Hippocampal formation (tissue), 2 donors: Measurements from ENCODE around the gene REEP1.

ENCODE experiments used
- DNase-seq, 2 donors: peaks; one replicate each; lab custom pipeline; 2025; lab: John Stamatoyannopoulos, UW

Gene REEP1, protein sequence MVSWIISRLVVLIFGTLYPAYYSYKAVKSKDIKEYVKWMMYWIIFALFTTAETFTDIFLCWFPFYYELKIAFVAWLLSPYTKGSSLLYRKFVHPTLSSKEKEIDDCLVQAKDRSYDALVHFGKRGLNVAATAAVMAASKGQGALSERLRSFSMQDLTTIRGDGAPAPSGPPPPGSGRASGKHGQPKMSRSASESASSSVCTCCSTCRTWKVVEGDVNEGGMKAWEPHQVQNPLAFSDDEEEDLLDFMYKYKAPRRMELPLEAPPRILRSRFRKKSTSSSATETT

DNA sequence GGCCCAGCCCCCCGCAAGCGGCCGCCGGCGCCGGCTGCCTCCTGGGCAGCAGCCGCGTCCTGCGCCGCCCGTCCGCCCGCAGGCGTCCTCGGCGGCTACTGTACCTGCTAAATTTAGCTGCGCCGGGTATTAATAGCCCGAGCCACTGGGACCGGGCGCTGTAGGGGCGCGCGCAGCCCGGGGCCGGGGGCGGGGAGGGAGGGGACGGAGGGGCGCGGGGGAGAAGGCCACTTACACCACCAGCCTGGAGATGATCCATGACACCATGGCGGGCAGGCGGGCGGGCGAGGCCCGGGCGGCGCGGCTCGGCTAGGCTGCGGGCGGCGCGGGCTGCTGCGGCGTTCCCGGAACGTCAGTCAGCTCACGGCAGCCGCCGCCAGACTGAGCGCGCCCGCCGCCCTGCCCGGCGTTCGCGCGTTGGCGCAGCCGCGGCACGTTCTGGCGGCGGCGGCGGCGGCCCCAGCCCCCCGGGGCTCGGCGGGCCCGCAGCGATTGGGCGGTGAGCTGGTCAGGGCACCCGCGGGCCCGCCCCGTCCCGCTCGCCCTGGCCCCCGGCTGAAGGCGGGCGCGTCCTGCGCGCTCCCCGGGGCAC is at the start of gene REEP1:
TSS of gene REEP1 (minus strand) at position 383 of the 592 bp plus-strand sequence. CDS start at position 267, 116 bp downstream.
- no peak for DNase-seq

DNA sequence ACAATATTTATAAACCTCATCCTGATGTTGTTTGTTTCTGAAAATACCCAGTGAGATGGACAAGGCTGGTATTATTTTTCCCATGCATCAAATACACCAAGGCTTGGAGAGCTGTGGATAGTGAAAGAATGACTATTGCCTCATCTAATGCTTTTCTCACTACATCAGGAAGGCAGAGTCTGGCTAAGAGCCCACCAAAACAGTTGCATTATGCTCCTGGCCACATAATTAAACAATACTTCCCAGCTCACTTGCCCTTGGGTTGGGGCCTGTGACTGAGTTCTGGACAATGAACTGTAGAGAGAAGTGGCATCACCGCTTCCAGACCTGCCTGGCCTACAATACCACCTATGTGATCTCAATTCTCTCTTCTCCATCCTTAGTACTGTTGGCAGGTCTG is 46.4 kb upstream of the REEP1 start:
- no peak for DNase-seq

DNA sequence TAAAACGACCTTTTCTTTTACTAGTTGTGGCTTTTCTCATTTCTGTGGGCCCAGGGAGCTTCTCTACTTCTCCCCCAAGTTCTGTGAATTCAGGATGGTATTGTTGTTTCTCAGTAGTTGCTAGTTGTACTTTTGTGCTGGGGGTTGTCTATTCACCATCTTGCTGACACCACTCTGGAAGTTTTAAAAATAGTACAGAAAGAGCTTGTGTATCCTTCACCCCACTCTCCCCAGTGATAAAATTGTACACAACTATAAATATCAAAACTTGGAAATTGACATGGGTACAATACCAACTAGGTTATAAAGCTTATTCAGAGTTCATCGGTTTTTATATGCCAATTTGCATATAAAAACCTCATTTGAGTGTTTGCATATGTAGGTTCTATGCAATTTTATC is 45.3 kb upstream of the REEP1 start:
- DNase-seq: no peak

DNA sequence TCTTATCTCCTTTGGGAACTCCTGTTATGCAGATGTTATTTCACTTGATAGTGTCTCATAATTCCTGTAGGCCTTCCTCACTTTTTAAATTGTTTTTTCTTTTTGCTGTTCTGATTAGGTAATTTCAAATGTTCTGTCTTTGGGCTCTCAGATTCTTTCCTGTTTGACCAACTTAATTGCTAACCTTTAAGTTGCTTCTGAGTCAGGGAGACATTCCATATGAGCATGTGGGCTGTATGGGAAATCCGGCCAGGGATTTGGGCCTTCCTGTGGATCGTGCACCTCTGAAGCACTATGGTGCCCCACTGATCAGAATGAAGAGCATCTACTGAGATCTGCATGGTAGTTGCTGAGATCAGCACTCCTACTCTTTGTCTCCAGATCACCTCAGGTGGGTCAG is 44.7 kb upstream of the REEP1 start:
- no peak for DNase-seq

DNA sequence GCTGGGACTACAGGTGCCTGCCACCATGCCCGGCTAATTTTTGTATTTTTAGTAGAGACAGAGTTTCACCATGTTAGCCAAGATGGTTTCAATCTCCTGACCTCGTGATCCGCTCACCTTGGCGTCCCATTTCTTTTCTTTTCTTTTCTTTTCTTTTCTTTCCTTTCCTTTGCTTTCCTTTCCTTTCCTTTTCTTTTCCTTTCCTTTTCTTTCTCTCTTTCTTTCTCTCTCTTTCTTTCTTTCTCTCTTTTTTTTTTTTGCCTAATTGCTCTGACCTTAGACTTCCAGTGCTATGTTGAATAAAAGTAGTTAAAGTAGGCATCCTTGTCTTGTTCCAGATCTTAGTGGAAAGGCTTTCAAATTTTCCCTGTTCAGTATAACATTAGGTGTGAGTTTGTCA is 41.0 kb upstream of the REEP1 start:
- no peak for DNase-seq

DNA sequence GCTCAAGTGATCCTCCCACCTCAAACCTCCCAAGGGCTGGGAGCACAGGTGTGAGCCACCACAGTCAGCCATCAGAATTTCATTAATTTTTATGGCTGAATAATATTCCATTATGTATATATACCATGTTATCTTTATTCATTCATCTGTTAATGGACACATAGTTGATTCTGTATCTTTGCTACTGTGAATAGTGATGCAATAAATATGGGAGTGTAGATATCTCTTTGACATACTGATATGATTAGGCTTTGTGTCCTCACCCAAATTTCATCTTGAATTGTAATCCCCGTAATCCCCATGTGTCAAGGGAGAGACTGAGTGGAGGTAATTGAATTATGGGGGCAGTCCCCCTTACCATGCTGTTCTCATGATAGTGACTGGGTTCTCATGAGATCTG is 38.2 kb upstream of the REEP1 start:
- no peak for DNase-seq

DNA sequence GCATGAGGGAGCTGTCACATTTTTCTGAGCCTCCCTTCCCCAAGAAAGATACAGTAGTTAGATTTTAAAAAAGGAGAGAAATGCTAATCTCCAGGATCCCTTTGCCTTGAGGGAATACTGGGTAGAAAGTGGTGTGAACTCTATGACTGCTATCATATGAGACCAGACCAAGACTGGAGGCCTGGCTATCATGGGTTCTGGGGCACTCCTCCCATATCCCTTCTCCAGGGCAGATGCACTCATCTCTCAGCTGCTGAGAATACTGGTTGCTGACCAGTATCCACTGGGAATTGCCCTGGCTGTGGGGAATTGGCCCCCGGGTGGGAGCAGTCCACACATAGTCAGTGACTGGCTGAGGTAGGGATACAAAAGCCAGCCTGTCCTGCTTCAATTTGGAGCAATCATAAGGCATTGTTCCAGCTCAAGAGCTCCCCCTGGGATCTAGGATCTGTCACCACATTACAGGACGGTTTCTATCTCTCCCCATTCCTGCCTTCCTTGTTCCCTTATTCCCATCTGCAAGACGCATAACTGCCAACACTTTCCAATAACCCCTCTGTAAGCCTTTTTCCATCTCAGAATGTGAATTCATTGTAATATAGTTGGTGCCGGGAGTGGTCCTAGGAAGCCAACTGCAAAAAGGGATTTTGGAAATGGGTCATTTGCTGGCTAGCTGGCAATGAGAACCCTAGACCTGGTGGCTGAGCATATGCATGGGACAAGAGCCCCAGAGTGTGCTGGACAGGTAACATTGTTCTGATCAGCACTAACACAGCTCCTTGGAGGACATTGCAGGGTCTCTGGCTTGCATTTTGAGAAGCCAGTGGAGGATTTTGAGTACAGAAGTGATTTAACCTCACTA is 35.4 kb upstream of the REEP1 start:
- DNase-seq: peak in 1 of 2 donors; percentile 5

DNA sequence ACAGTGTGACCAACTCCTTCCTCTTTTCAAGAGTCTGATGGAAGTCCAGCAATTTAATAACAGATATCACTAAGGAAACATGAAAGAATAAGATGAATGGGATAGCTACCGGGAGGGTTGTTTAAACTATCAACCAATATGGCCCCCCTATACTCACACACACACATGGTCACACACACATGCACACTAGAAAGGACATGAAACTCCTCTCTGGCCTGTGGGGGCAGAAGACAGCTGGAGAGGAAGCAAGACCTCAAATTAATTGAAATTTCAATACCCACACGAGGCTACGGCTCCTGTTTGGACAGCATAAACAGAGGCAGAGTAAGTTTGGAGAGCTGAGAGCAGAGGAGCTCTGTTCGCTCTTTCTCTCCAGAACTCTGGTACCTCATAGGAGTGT is 34.7 kb upstream of the REEP1 start:
- no peak for DNase-seq

DNA sequence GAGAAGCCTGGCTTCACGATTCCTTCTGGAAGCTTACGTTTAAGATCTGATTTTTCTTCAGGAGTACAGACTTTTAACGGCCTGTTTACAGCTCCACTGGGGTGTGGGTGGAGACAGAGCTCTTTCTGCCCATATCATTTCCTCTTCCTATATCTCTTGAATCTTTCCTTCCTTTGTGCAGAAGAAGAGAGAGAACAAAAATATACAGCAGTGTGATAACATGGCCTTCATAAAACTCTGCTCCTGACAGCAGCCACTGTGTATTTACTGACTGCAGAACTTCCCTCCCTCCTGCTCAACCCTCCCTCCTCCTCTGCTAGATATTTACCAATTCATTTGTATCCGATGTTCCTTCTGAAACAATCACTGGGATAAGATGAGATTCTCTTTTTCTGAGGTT is 34.1 kb upstream of the REEP1 start:
- DNase-seq: no peak

DNA sequence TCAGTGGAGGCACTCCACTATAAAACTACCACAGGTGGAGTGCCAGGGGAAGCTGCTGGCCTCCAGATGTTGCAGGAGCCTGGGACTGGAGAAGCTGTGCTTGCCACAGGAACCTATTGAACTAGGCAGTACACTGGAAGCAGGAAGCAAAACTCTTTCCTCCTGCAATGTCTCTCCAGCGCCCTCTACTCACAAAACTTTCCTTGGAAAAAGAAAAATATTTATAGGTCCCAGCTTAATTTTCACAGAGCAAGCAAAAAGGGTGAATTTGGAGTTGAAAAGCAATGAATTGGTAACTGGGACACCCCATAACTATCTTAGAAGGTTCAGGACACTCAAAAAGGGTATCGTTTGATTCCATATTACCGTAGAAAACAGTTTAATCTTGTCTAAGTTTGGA is 33.2 kb upstream of the REEP1 start:
- DNase-seq: no peak

DNA sequence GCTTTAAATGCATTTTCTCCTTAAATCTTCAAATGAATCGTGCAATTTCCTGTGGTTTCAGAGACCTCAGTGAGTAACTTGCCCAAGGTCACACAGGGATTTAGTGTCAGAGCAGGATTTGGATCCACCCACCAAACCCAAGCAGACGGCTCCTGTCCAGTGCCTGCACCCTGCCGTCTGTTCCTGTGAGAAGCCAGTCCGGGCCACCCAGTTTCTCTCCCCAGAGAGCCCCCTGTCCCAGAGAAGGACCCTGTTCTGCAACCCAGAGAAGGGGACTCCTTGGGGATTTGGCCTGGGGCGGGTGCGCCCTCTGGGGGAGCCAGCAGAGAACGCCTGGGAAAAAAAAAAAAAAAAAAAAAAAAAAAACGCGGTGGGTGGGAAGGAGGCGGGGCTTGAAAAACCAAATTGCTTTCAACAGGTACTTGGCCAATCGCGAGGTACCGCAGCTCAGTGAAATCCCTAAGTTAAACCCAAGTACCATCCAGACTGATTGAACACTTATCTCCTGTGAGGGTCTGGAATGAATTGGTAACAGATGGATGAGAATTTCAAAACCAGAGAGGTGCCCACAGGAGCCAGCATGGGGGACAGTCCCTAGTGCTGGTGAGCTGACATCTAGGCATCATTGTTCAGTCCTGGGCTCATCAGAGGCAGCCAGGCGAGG is 30.9 kb upstream of the REEP1 start:
- DNase-seq: peak in 1 of 2 donors; percentile 8

DNA sequence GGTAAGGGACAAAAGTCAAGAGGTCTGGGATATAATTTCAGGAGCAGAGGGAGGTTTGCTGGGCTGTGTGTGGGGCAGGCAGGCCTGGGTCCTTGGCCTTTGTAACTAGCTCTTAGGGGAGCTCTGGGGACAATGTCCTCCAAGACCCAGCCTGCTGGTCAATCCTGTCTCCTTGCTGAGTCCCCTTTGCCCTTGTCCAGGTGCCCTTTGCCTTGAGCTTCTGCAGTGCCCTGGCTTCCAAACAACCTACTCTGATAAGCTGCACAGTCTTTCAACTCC is 30.0 kb upstream of the REEP1 start:
- DNase-seq: no peak

DNA sequence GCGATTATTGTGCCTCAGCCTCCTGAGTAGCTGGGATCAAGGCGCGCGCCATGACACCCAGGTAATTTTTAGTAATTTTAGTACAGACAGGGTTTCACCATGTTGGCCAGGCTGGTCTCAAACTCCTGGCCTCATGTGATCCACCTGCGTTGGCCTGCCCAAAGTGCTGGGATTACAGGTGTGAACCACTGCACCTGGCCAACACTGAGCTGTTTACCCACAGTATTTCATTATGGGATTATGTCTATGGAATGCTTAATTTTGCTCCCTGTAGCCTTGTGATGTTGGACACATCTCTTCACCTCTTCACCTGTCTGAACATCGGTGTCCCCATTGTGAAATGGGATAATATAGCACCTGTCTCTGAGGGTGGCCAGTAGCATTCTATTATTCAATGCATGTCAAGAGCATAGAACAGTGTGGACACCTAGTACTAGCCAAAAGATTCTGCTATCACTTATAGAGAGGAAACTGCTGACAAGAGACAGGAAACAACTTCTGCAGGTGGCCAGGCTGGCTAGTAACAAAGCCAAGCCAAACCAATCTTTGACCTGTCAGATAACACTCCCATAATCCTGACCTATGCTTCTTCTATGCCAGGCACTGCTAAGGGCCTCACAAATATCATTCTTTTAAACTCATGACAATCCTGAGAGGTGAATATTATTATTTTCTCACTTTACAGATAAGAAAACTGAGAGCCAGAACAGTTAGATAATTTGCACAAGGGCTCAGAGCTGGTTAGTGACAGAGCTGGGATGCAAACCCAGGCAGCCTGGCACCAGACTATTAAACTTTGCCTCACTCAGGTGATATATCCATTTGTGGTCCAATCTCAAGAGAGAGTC is 29.4 kb upstream of the REEP1 start:
- DNase-seq: no peak

DNA sequence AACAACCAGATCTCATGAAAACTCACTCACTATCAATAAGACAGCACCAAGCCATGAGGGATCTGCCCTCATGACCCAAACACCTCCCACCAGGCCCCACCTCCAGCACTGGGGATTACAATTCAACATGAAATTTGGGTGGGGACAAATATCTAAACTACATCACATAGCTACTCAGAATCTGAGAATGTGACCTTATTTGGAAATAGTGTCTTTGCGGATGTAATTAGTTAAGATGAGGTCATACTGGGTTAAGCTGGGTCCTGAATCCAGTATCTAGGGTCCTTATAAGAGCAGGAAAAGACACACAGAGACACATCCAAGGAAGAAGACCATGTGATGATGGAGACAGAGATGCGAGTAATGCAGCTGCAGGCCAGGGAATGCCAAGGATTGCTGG is 27.5 kb upstream of the REEP1 start:
- DNase-seq: no peak

DNA sequence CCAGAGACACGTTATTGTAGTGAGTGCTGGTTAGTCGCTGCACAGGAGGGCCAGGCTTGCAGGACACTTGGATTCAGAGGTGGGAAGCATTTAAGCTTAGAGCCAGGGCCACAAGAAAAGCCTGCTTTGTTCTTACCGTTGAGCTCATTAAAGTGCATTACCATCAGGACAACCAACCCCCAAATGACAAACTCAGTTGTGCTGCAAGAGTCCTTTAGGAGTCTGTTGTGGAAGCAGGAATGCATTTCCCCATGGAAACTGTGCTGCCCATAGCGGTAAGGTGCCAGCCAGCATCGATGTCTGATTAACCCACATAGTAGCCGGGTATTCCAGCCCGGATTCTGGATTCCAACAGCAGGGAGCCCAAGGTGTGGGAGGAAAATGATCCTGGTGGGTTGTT is 23.4 kb upstream of the REEP1 start:
- no peak for DNase-seq

DNA sequence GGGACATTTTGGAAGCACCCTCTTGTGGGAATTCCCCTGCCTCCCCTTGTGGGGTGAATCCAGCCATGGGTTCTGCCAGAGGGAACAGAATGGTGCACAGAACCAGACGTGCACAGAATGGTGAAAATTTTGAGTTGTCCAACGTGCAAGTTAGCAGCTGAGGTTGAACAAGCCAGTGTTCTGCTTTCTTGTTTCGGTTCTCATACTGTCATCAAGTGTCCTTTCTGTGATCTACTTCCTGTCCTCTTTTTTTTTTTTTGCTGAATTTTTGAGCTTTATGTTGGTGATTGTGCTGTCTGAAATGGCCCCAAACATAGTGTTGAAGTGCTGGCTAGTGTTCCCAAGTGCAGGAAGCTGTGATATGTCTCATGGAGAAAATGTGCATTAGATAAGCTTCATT is 21.5 kb upstream of the REEP1 start:
- DNase-seq: no peak

DNA sequence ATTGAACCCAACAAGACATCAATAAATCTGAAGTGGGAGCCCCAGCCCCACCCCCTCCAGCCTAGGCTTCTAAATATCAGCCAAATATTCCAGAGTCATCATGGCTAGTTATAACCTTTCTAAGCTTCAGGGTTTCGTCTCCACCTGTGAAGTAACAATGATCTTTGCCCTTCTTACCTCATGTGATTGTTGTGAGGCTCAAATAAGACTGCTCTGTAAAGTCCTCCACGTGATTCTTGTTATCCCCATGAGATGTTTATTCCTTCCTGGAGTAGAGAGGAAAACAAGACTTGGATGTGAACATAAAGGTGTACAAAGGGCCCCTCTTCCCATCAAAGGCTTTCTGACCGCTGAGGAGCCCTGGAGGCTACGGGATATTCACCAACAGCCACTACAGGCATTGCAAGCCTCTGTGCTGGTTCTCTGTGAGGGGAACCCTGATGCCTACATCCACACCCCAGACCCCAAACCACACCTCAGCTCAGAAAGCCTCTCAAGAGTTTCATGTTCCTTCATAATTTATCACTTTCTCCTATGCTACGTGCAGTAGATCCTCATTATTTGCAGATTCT is 20.1 kb upstream of the REEP1 start:
- DNase-seq: no peak

DNA sequence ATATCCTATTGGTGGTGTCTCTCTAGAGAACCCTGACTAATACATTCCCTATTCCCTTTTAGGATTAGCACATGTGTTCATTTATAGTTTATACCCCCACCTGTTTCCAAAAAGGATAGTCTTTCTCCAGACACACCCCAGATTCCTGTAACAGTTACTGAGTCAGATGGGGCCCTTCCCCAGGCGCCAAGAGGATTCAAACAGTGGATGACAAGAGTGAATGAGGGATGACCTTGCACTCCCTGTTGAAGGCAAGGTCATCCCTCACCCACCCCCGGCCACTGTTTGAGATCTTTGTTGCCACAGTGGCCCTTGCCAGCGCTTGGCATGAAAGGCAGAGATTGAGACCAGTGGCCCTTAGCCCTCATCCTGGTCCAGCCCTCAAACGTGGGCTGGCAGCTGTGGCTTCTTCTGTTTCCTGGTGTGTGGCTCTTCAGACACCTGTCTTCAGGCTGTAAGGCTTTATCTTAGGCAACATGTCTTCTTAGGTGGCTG is 15.3 kb upstream of the REEP1 start:
- no peak for DNase-seq

DNA sequence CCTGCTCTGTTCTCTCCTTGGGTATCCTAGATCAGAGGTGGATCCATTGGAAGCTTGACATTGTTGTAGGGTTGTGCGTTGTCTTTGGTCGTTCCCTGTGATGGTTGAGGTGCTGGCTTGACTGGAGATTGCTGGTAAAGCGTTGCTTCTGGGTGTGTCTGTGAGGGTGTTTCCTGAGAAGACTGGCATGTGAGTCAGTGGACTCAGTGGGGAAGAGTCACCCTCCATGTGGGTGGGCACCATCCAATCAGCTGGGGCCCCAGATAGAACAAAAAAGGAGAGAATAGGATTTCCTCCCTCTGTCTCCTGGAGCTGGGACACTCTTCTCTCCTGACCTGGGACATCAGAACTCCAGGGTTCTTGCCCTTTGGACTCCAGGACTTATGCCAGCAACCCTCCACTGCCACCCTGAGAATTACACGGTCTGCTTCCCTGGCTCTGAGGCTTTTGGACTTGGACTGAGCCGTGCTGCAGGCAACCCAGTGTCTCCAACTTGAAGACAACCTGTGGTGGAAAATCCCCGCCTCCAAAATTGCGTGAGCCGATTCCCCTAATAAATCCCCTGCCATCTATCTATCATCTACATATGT is 14.8 kb upstream of the REEP1 start:
- no peak for DNase-seq

DNA sequence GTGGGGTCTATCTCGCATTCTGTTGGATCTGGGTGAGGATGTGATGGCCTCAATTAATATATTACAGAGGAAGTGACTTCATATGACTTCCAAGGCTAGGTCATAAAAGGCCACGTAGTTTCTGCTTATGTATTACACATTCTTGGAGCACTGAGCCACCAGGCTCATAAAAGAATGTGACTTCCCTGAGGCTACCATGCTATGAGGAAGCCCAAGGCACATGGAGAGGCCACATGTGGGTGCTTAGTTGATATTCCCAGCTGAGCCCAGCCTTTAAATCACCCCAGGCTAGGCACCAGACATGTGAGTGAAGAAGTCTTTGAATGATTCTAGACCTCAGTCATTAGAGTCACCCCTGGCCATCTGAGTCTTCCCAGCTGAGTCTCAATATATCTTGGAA is 13.3 kb upstream of the REEP1 start:
- DNase-seq: no peak

DNA sequence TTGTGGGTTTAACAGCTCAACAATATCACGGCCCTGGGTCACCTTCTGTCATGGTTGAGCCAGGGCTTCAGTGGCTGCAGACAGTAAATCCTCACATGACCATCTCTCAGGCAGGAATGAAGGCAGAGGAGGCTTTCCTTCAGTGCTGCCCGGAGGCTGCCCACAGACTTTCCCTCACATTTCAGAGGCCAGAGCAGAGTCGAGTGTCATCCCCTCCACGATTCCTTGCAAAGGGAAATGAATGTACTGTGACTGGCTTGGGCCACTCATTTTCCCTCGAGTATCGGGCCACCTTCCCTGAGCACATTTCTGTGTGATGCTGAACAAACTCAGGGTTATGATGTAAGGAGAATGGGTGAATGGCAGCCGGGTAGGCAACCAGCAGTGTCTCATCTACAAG is 10.0 kb upstream of the REEP1 start:
- DNase-seq: no peak
